K562 (cell line): ENCODE data around the gene TIMP3. TPM values are rescaled to one million over a fixed set of nuclear protein-coding genes. Genes with fewer than 3 reads are reported as not detected.

Experiments used
- CHD7 ChIP-seq: fragments of 200-600 bp; sonication (generic); IDR thresholded peaks from one replicate; pipeline ENCODE4 v1.6.1; 2012; ENCODE audit warnings: mild to moderate bottlenecking, low read depth, low read length, inconsistent platforms
- ETS1 ChIP-seq: conservative IDR thresholded peaks from 2 replicates; pipeline ENCODE4 v1.6.1; 2011; ENCODE audit warnings: low read depth, mild to moderate bottlenecking, low read length; ENCODE audit not compliant: control insufficient read depth
- ETS2 ChIP-seq: IDR thresholded peaks from 2 replicates; pipeline ENCODE4 v1.6.1; 2016; ENCODE audit warnings: borderline replicate concordance, missing genetic modification characterization, mild to moderate bottlenecking, moderate library complexity, missing compliant biosample characterization; ENCODE audit not compliant: poor library complexity, severe bottlenecking
- PHB ChIP-seq: fragments of 250-450 bp; sonication (Bioruptor Pico); IDR thresholded peaks from 2 replicates; pipeline ENCODE4 v1.5.0; 2021
- TGIF2 ChIP-seq: sonication (generic); formaldehyde crosslinking; IDR thresholded peaks from 2 replicates; pipeline ENCODE4 v1.8.1; 2022; ENCODE audit warnings: mild to moderate bottlenecking, missing genetic modification reagents, moderate library complexity
- ZNF12 ChIP-seq: sonication (generic); formaldehyde crosslinking; IDR thresholded peaks from 2 replicates; pipeline ENCODE4 v1.4.0; 2020; ENCODE audit warnings: mild to moderate bottlenecking, missing genetic modification reagents
- polyA plus RNA-seq, 8 experiments: library from polyadenylated mRNA; depleted of rRNA in 4 of 8; stranded (reverse) in 5 of 8; unstranded in 3 of 8; fragments of >200 nt; fragmentation: Nextera tagmentation in 2 of 8; fragmentation: Illumina TruSeq in 1 of 8; extraction: Ambion mirVana in 2 of 8; extraction: Trizol in 1 of 8; gene quantifications; 2 replicates each; pipeline versions ENCODE4 v1.2.1 to v1.2.3, GENCODE V29; 2011 to 2014; ENCODE audit warnings: inconsistent platforms in 1 of 8, missing spikeins in 1 of 8
- total RNA-seq, 7 experiments: library from RNA; depleted of rRNA in 6 of 7; stranded (reverse); fragments of >200 nt in 6 of 7; fragmentation: Illumina TruSeq in 2 of 7; extraction: Trizol in 2 of 7; gene quantifications; 2 replicates each; pipeline versions ENCODE4 v1.2.1 to v1.2.3, GENCODE V29; 2011 to 2021; ENCODE audit warnings: low replicate concordance in 1 of 7

Gene TIMP3
- total and polyA plus RNA-seq, 9 of the 15 experiments (the other 6 are each of a cell fraction or from before 2014, with no cell fraction given), result 0.07 to 0.73 (median 0.18) TPM

GRCh38 chr22:32815059-32815458 lies 13.6 kb downstream of the TIMP3 start (continued):
- TF ChIP-seq CHD7 (no peak), ETS2 (tag) (no peak), ETS1 (no peak), ZNF12 (no peak), TGIF2 (CRISPR knock-in tag) (no peak), PHB (CRISPR knock-in tag) (no peak)
